HG03097 (cell line): ENCODE results near the gene GPR35.

Experiments
- ATAC-seq: cut with Tn5 transposase; IDR thresholded peaks from one replicate; pipeline ENCODE4 v1.9.1; 2021; ENCODE audit not compliant: unreplicated experiment, low FRiP score

GPR35 gene

DNA sequence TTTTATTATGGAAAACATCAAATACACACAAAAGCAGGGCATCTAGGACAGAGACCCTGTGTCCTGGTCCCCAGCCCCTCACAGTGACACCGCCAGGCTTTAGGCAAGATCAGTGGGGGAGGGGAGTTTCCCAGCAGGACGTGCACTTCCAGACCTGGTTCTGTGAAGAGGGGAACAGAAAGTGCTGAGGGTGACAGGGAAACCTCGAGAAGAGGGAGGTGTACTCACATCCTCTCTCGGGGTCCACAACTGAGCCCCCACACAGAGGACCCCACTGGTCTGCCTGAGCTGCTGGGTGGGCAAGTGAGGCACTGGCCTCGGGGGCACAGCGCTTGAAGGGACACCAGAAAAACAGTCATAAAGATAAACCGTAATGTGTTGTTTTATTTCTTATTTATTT is 4.4 kb upstream of the GPR35 start:
- ATAC-seq, result no peak

DNA sequence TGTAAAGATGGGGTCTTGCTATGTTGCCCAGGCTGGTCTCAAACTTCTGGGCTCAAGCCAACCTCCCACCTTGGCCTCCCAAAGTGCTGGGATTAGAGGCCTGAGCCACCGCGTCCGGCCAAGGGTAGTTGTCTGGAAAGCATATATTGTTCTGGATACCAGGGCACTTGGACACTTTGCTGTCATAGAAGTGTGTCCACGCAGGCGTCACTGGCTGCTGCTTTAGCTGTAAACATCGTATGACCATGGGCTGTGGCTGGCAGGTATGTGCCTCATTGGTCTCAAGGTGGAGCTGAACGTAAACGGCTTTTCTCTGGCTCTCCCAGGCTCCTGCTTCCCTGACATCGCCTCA is 3.2 kb upstream of the GPR35 start:
- ATAC-seq, result no peak

GRCh38 chr2:240622531-240623235 is 2.6 kb upstream of the GPR35 start:
- ATAC-seq, result no peak

DNA sequence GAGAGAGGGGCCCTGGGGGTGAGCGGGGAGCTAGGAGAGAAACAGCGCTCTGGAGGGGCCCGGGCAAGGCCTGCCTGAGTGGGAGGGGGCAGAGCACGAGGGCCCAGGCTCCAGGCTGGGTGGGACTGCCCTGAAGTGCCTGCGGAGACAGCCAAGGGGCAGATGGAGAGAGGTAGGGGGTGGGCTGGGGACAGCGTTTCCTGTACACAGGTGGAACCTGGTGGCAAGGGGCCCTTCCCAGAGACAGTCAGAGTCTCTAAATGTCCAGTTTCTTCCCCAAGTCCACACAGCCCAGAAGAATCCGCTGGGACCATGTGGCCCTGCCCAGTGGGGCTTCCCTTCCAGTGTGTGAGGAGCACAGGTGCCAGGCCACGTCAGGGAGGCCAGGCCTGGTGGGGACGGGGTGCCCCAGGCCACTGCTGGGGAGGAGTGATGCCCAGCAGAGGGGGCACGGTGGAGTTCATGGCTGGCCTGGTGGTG is 1.7 kb upstream of the GPR35 start:
- ATAC-seq, result no peak

DNA sequence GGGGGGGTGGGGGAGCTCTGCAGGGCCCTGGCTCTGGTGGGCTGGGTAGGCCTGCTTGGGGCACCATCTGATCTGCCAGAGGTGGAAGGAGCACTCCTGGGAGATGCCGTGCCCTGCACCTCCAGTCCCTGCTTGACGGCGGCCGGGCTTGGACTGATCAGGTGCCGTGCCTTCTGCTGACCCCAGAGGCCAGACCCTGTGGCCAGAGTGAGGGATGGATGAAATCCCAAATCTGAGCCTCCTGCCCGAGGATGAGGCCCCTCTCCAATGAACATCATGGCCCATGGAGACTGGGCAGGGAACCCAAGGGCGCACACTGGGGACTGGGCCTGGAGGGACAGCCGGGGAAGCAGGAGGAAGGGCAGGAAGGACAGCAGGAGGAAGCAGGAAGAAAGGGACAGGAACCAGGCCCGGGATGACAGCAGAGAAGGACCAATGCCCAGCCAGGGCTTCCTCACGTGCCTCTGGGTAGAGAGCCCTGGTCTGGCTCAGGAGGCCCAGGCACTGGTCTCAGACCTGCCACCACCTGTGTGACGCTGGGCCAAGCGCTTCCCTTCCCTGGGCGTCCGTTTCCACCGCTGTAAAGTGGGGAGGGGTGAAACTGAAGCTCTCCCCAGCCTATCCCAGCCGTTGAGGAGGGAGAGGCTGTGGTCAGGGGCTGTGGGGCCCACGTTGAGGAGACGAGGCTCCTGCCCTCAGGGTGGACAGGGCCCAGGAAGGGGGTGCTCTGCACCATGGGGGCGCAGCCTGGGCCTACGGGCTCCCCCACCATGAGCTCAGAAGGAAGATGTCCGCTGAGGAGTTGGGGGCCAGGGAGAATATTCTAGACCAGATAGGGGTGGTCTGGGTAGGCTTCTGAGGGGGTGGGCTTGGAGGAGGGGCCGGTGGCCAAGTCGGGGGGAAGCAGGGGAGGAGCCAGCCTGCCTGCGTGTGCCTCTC is 1.0 kb upstream of the GPR35 start:
- ATAC-seq, result no peak

- ATAC-seq, result no peak
Observed at GRCh38 chr2:240626531-240627300, 1.4 kb downstream of the GPR35 start.

- ATAC-seq, result no peak
Observed at GRCh38 chr2:240627736-240628506, 2.6 kb downstream of the GPR35 start.

DNA sequence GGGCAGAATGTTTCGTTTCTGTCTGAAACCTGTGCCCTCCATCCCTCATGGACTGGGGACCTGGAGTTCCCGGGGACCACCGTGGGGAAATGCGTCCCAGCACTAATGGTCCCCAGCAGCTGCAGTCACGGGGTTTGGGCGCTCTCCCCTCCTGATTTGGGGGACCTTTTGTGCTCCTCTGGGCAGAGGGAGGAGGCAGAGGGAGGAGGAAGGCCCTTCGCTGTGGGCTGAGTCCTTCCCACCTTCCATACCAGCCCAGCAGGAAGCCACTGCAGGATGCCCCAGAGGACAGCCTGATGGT is 3.2 kb downstream of the GPR35 start:
- no peak for ATAC-seq

DNA sequence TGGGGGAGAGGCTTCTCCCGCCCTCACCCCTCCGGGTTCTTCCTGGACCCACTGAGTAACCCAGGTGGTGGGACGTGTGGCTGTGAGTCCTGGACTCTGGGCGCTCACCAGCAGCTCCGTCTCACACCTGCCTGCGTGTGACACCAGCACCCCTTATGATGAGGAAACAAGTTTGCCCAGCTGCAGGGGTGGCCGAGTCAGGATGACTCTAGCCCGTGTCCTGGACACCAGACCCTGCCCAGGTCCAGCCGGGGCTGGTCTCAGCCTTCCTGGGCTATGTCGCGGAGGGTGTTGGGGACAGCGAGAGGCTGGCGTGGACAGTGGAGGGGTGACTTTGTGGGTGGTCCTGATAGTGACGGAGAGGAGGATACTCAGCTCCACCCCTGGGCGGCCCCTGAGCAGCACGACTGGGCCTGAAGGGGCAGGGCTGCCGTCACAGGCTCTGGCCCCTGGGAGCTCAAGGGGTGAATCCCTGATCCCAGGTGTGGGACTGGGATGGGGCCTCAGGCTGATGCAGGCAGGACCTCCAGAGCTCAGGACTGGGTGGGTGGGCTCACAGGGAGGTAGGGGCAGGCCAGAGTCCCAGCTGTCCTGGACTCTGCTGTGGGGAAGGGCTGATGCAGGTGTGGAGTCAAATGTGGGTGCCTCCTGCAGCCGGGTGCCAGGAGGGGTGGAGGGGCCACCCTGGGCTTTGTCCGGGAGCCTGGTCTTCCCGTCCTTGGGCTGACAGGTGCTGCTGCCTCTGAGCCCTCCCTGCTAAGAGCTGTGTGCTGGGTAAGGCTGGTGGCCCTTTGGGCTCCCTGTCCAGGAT is 3.7 kb downstream of the GPR35 start:
- no peak for ATAC-seq

GRCh38 chr2:240629619-240629967 is 4.3 kb downstream of the GPR35 start:
- ATAC-seq, result no peak

- no peak for ATAC-seq
Observed at GRCh38 chr2:240629968-240630770, 4.9 kb downstream of the GPR35 start.

- no peak for ATAC-seq
Observed at GRCh38 chr2:240630771-240631547, 5.7 kb downstream of the GPR35 start.

- ATAC-seq, result no peak
Observed at GRCh38 chr2:240631548-240632305, 6.4 kb downstream of the GPR35 start.

GRCh38 chr2:240632306-240632721 is 7.0 kb downstream of the GPR35 start:
- ATAC-seq, result no peak

DNA sequence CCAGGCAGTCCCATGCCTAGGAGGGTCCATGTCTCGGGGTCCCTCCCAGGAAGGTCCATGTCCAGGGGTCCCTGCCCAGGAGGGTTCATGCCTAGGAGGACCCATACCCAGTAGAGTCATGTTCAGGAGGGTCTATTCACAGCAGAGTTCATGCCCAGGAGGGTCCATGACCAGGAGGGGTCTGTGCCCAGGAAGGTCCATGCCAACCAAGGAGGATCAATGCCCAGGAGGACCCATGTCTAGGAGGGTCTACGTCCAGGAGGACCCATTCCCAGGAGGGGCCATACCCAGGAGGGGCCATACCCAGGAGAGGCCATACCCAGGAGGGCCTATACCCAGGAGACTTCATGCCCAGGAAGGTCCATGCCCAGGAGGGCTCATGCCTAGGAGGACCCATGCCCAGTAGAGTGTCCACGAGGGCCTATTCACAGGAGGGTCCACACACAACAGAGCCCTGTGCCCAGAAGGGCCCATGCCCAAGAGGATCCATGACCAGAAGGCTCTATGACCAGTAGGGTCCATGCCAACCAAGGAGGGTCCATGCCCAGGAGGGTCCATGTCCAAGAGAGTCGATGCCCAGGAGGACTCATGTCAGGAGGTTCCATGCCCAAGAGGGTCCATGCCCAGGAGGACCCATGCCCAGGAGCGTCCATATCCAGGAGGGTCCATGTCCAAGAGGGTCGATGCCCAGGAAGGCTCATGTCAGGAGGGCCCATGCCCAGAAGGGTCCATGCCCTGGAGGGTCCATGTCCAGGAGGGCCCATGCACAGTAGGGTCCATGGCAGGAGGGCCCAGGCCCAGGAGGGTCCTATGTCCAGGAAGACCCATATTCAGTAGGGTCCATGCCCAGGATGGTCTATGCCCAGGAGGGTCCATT is 10.1 kb downstream of the GPR35 start:
- ATAC-seq, result no peak

GRCh38 chr2:240635998-240636547 is 10.8 kb downstream of the GPR35 start:
- ATAC-seq, result no peak
